GM12878 (cell line): Measurements from ENCODE around the gene ENG. TPM values are rescaled to one million over a fixed set of nuclear protein-coding genes. Genes with fewer than 3 reads are reported as not detected.

Source experiments
- ATAC-seq: fragments of 200-7000 bp; cut with Tn5 transposase; 3 replicates; pipeline ENCODE4 v1.9.1; 2020; ENCODE audit warnings: mild to moderate bottlenecking, moderate library complexity
- BruUV-seq: library from RNA; stranded (reverse); fragments of 400-500 nt; replicated peaks from 2 replicates; lab custom pipeline; 2021; lab: Mats Ljungman, UMichigan
- CTCF ChIA-PET: fragments of 300-600 bp; sonication (Branson Sonifier 250); formaldehyde crosslinking; extraction: SDS; loops from one replicate; lab custom pipeline; 2021; ENCODE audit warnings: inconsistent platforms; lab: Yijun Ruan, JAX
- POLR2A ChIA-PET: fragments of 350-600 bp; formaldehyde crosslinking; extraction: SDS; loops from one replicate; lab custom pipeline; 2021; ENCODE audit warnings: inconsistent platforms; lab: Charles Lee
- RAD21 ChIA-PET: fragments of 300-600 bp; sonication (Branson Sonifier 250); formaldehyde crosslinking; loops from one replicate; lab custom pipeline; 2023; ENCODE audit warnings: antibody characterized with exemption; ENCODE audit not compliant: unreplicated experiment; lab: Charles Lee
- SMC1A ChIA-PET: fragments of 300-600 bp; sonication (Branson Sonifier 250); formaldehyde crosslinking; loops from one replicate; lab custom pipeline; 2023; ENCODE audit not compliant: unreplicated experiment, uncharacterized antibody; lab: Charles Lee
- DNase-seq: peaks from one replicate; pipeline ENCODE4 v3.0.0-alpha.2; 2011; ENCODE audit warnings: low read depth, low spot score
- FAIRE-seq: peaks from 3 replicates; lab custom pipeline; 2011; peaks lifted over from hg19 to GRCh38; lab: Jason Lieb, UNC
- H2AFZ ChIP-seq: 2 replicates; pipeline ENCODE4 v1.6.0; 2011; ENCODE audit warnings: low read depth, low read length, control low read depth; ENCODE audit not compliant: control insufficient read depth
- H3K27ac ChIP-seq: 2 replicates; pipeline ENCODE4 v1.5.1; 2011; ENCODE audit warnings: control low read depth; ENCODE audit not compliant: control insufficient read depth, insufficient read depth
- H3K27me3 ChIP-seq, 2 experiments: replicated peaks in 1 of 2; 2 replicates each; pipeline versions ENCODE4 v1.6.0 to v1.6.1; 2011; ENCODE audit warnings: low read length in 1 of 2; ENCODE audit not compliant: control insufficient read depth in 2 of 2, insufficient read depth in 2 of 2
- H3K36me3 ChIP-seq, 2 experiments: 2 replicates each; pipeline ENCODE4 v1.5.1; 2011; ENCODE audit warnings: low read length in 1 of 2; ENCODE audit not compliant: control insufficient read depth in 2 of 2, insufficient read depth in 2 of 2
- H3K4me1 ChIP-seq: 2 replicates; pipeline ENCODE4 v1.6.1; 2011; ENCODE audit warnings: mild to moderate bottlenecking, low read length, moderate library complexity, mixed read lengths; ENCODE audit not compliant: control insufficient read depth, insufficient read depth
- H3K4me2 ChIP-seq: 2 replicates; pipeline ENCODE4 v1.6.0; 2011; ENCODE audit warnings: control low read depth; ENCODE audit not compliant: control insufficient read depth, insufficient read depth
- H3K4me3 ChIP-seq: fragments of 200-600 bp; sonication (generic); 2 replicates; pipeline ENCODE4 v1.5.1; 2016
- H3K79me2 ChIP-seq: 2 replicates; pipeline ENCODE4 v1.6.0; 2011; ENCODE audit warnings: low read length; ENCODE audit not compliant: control insufficient read depth, insufficient read depth
- H3K9ac ChIP-seq: 2 replicates; pipeline ENCODE4 v1.8.0; 2011; ENCODE audit warnings: low read length, control low read depth, mixed read lengths; ENCODE audit not compliant: control insufficient read depth, insufficient read depth
- H3K9me3 ChIP-seq: replicated peaks from 3 replicates; pipeline ENCODE4 v1.5.1; 2011; ENCODE audit warnings: mild to moderate bottlenecking, low read length; ENCODE audit not compliant: control insufficient read depth, insufficient read depth
- H4K20me1 ChIP-seq: 2 replicates; pipeline ENCODE4 v1.6.0; 2011; ENCODE audit not compliant: control insufficient read depth, insufficient read depth
- DPF2 ChIP-seq: fragments of 450-650 bp; IDR thresholded peaks from 2 replicates; pipeline ENCODE4 v1.6.1; 2017; ENCODE audit warnings: mild to moderate bottlenecking
- ESRRA ChIP-seq: IDR thresholded peaks from 2 replicates; pipeline ENCODE4 v1.6.1; 2012; ENCODE audit warnings: mild to moderate bottlenecking, low read length, improper control_type of control experiment
- GATAD2B ChIP-seq: fragments of 450-650 bp; conservative IDR thresholded peaks from 2 replicates; pipeline ENCODE4 v1.6.1; 2017; ENCODE audit warnings: low read depth, mild to moderate bottlenecking, moderate library complexity
- KLF5 ChIP-seq: fragments of 450-650 bp; IDR thresholded peaks from 2 replicates; pipeline ENCODE4 v1.6.1; 2014; ENCODE audit warnings: mild to moderate bottlenecking; ENCODE audit not compliant: partially characterized antibody
- MTA2 ChIP-seq: fragments of 450-650 bp; IDR thresholded peaks from 2 replicates; pipeline ENCODE4 v1.6.1; 2016; ENCODE audit warnings: low read depth, mild to moderate bottlenecking, moderate library complexity
- POLR2AphosphoS5 ChIP-seq: IDR thresholded peaks from 2 replicates; pipeline ENCODE4 v1.6.1; 2011; ENCODE audit warnings: mild to moderate bottlenecking, low read length, inconsistent platforms
- RFX5 ChIP-seq: IDR thresholded peaks from 2 replicates; pipeline ENCODE4 v1.6.1; 2011; ENCODE audit warnings: low read depth, low read length, improper control_type of control experiment
- ZBED1 ChIP-seq: IDR thresholded peaks from 2 replicates; pipeline ENCODE4 v1.6.1; 2016; ENCODE audit warnings: borderline replicate concordance
- ZNF24 ChIP-seq: fragments of 450-650 bp; IDR thresholded peaks from 2 replicates; pipeline ENCODE4 v1.6.1; 2017; ENCODE audit warnings: antibody characterized with exemption, mild to moderate bottlenecking
- WGBS: methylation state at CpG from one replicate; pipeline ENCODE4 v1.1.6; 2016; ENCODE audit warnings: low lambda C conversion rate; ENCODE audit not compliant: insufficient replicate concordance, insufficient coverage; ENCODE audit errors: missing lambda C conversion rate; 5-methylcytosine and 5-hydroxymethylcytosine counted together
- in situ Hi-C: fragments of 300-500 bp; cut with MboI; formaldehyde crosslinking; loops from 9 replicates; pipeline ENCODE4 v1.14.3; 2018; ENCODE audit warnings: mixed read lengths
- intact Hi-C: fragments of 100-400 bp; cut with micrococcal nuclease; formaldehyde crosslinking; loops from one replicate; pipeline ENCODE4 v1.14.2; 2022; ENCODE audit not compliant: unreplicated experiment
- polyA plus RNA-seq, 11 experiments: library from polyadenylated mRNA; depleted of rRNA in 4 of 11; unstranded in 6 of 11; stranded (reverse) in 5 of 11; fragments of >200 nt; fragmentation: Nextera tagmentation in 4 of 11; fragmentation: Illumina TruSeq in 1 of 11; extraction: Ambion mirVana in 4 of 11; extraction: Trizol in 1 of 11; gene quantifications; 1 replicate in 1 of 11; 2 replicates in 10 of 11; pipeline versions ENCODE4 v1.2.1 to v1.2.3, GENCODE V29; 2011 to 2016; ENCODE audit warnings: inconsistent platforms in 2 of 11, missing spikeins in 2 of 11, low read depth in 1 of 11
- total RNA-seq, 4 experiments: library from RNA; depleted of rRNA in 3 of 4; stranded (reverse); fragments of >200 nt in 3 of 4; fragmentation: Illumina TruSeq in 1 of 4; extraction: Trizol in 1 of 4; gene quantifications; 2 replicates each; pipeline versions ENCODE4 v1.2.1 to v1.2.3, GENCODE V29; 2013 to 2021
- TF ChIP-seq, protein P1 (sequence below): fragments of 450-650 bp; IDR thresholded peaks from 2 replicates; pipeline ENCODE4 v1.6.1; 2016; ENCODE audit warnings: mild to moderate bottlenecking

ENG gene
- total and polyA plus RNA-seq, 10 of the 15 experiments (the other 5 are each of a cell fraction or from before 2014, with no cell fraction given), result 0.14 to 10.1 (median 2.0) TPM

- no peak for ATAC-seq
- no peaks in the 10 kb centered on the region; a peak in 1 of 4 replicates for H3K27me3 ChIP-seq
- no peak for DNase-seq
- in situ Hi-C loops (no loop called here), intact Hi-C loops (no loop called here)
- 58% methylated on average over 19 of the region's 19 CpGs for WGBS
- no peak for FAIRE-seq
- POLR2A ChIA-PET, result no interaction called here
- CTCF ChIA-PET, result interaction anchor here (0.8 to 1.0 kb wide), 3 partner anchors 47 to 139 kb away, joined by 3 to 6 read pairs (median 3); partner anchors contain the start of gene TOR2A
- H3K4me3 ChIP-seq, result no peak overlapping the region
- RAD21 ChIA-PET, result interaction anchor here (1.4 kb wide), 1 partner anchor 47 kb away, joined by 4 read pairs; no protein-coding TSS in a partner anchor
- H3K9ac ChIP-seq, result no peak overlapping the region
- BruUV-seq, result no TSS peak
- H3K79me2 ChIP-seq, result no peaks in the 10 kb centered on the region
- SMC1A ChIA-PET, result no interaction called here
- no peak overlapping the region for H3K27ac ChIP-seq
- H3K4me2 ChIP-seq, result no peak overlapping the region
- H3K4me1 ChIP-seq, result peaks cover 5% of the 10 kb centered on the region; the same call in 1 of the 2 replicates
- no peaks in the 10 kb centered on the region for H3K36me3 ChIP-seq
- H3K9me3 ChIP-seq, result no peaks in the 10 kb centered on the region
- TF ChIP-seq ZBED1 (no peak), MTA2 (no peak), ESRRA (no peak), DPF2 (no peak), KLF5 (no peak), GATAD2B (no peak), RFX5 (no peak), ZNF24 (no peak), POLR2AphosphoS5 (no peak)
- TF ChIP-seq, protein P1, sequence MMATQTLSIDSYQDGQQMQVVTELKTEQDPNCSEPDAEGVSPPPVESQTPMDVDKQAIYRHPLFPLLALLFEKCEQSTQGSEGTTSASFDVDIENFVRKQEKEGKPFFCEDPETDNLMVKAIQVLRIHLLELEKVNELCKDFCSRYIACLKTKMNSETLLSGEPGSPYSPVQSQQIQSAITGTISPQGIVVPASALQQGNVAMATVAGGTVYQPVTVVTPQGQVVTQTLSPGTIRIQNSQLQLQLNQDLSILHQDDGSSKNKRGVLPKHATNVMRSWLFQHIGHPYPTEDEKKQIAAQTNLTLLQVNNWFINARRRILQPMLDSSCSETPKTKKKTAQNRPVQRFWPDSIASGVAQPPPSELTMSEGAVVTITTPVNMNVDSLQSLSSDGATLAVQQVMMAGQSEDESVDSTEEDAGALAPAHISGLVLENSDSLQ, result no peak
- H4K20me1 ChIP-seq, result no peaks in the 10 kb centered on the region
- no peak overlapping the region for H2AFZ ChIP-seq
These were observed 20.1 kb upstream of the ENG start for GRCh38 chr9:127874301-127875221.
